MM.1S (cell line): ENCODE measurements around the gene FOS.

Experiments used
- DNase-seq: peaks from one replicate; pipeline ENCODE4 v3.0.0-alpha.2; 2015
- H2AFZ ChIP-seq: fragments of 300-600 bp; sonication (generic); 2 replicates; pipeline ENCODE4 v1.6.0; 2016; ENCODE audit warnings: antibody characterized with exemption, low read length
- H3F3A ChIP-seq: fragments of 300-600 bp; sonication (generic); 2 replicates; pipeline ENCODE4 v1.6.1; 2016; ENCODE audit warnings: mild to moderate bottlenecking, antibody characterized with exemption, low read length, moderate library complexity, mixed read lengths; ENCODE audit not compliant: insufficient read depth
- H3K27ac ChIP-seq: fragments of 300-600 bp; sonication (generic); 2 replicates; pipeline ENCODE4 v1.5.1; 2016; ENCODE audit warnings: mild to moderate bottlenecking, low read length
- H3K27me3 ChIP-seq: fragments of 300-600 bp; sonication (generic); replicated peaks from 2 replicates; pipeline ENCODE4 v1.6.0; 2016; ENCODE audit warnings: low read length; ENCODE audit not compliant: insufficient read depth
- H3K36me3 ChIP-seq: fragments of 300-600 bp; sonication (generic); replicated peaks from 2 replicates; pipeline ENCODE4 v1.6.1; 2016; ENCODE audit warnings: mild to moderate bottlenecking, low read length, mixed read lengths; ENCODE audit not compliant: insufficient read depth
- H3K4me1 ChIP-seq: fragments of 300-600 bp; sonication (generic); 2 replicates; pipeline ENCODE4 v1.6.1; 2016; ENCODE audit warnings: low read length, mixed read lengths
- H3K4me2 ChIP-seq: fragments of 300-600 bp; sonication (generic); 2 replicates; pipeline ENCODE4 v1.6.0; 2016; ENCODE audit warnings: low read depth, low read length
- H3K4me3 ChIP-seq: fragments of 300-600 bp; sonication (generic); 2 replicates; pipeline ENCODE4 v1.5.1; 2016; ENCODE audit warnings: low read length, mixed read lengths
- H3K79me2 ChIP-seq: fragments of 300-600 bp; sonication (generic); 2 replicates; pipeline ENCODE4 v1.6.1; 2016; ENCODE audit warnings: mixed run types, low read length, mixed read lengths
- H3K9ac ChIP-seq: fragments of 300-600 bp; sonication (generic); 2 replicates; pipeline ENCODE4 v1.6.1; 2016; ENCODE audit warnings: low read length, mixed read lengths
- H3K9me2 ChIP-seq: fragments of 300-600 bp; sonication (generic); replicated peaks from 2 replicates; pipeline ENCODE4 v1.6.1; 2016; ENCODE audit warnings: mild to moderate bottlenecking, low read length, mixed read lengths; ENCODE audit not compliant: insufficient read depth
- H3K9me3 ChIP-seq: fragments of 300-600 bp; sonication (generic); replicated peaks from 2 replicates; pipeline ENCODE4 v1.6.1; 2016; ENCODE audit warnings: mild to moderate bottlenecking, low read length, mixed read lengths; ENCODE audit not compliant: insufficient read depth
- H4K20me1 ChIP-seq: fragments of 300-600 bp; sonication (generic); 2 replicates; pipeline ENCODE4 v1.6.1; 2016; ENCODE audit warnings: mild to moderate bottlenecking, low read length, moderate library complexity, mixed read lengths; ENCODE audit not compliant: insufficient read depth
- EZH2 ChIP-seq: fragments of 300-600 bp; sonication (generic); optimal IDR thresholded peaks from 2 replicates; pipeline ENCODE3; 2017; ENCODE audit warnings: low read depth, mild to moderate bottlenecking, antibody characterized with exemption, low read length, mixed read lengths
- EZH2phosphoT487 ChIP-seq: fragments of 300-600 bp; sonication (generic); IDR thresholded peaks from 2 replicates; pipeline ENCODE4 v1.6.1; 2018; ENCODE audit warnings: antibody characterized with exemption, low read length
- TF ChIP-seq, protein P1 (sequence below): fragments of 300-600 bp; sonication (generic); IDR thresholded peaks from 2 replicates; pipeline ENCODE4 v1.5.1; 2016; ENCODE audit warnings: antibody characterized with exemption, low read length, mixed read lengths

Gene FOS

GRCh38 chr14:75277815-75278421 is 710 bp upstream of the FOS start:
- Histone ChIP-seq H2AFZ (no peak overlapping the region), H4K20me1 (no peaks in the 10 kb centered on the region), H3K27ac (peak overlapping the region; percentile 78), H3F3A (0 out of 2 replicates have a peak, but pooled peaks cover 6% of the 10 kb centered on the region), H3K9me2 (no peaks in the 10 kb centered on the region), H3K9me3 (no peaks in the 10 kb centered on the region), H3K4me3 (peak overlapping the region; percentile 75), H3K4me2 (peak overlapping the region; percentile 95), H3K36me3 (no peaks in the 10 kb centered on the region), H3K27me3 (no peaks in the 10 kb centered on the region), H3K9ac (peak overlapping the region; percentile 97), H3K4me1 (peaks cover 6% of the 10 kb centered on the region; the same call in 1 of the 2 replicates), H3K79me2 (no peaks in the 10 kb centered on the region)
- no peak for DNase-seq
- TF ChIP-seq, protein P1, sequence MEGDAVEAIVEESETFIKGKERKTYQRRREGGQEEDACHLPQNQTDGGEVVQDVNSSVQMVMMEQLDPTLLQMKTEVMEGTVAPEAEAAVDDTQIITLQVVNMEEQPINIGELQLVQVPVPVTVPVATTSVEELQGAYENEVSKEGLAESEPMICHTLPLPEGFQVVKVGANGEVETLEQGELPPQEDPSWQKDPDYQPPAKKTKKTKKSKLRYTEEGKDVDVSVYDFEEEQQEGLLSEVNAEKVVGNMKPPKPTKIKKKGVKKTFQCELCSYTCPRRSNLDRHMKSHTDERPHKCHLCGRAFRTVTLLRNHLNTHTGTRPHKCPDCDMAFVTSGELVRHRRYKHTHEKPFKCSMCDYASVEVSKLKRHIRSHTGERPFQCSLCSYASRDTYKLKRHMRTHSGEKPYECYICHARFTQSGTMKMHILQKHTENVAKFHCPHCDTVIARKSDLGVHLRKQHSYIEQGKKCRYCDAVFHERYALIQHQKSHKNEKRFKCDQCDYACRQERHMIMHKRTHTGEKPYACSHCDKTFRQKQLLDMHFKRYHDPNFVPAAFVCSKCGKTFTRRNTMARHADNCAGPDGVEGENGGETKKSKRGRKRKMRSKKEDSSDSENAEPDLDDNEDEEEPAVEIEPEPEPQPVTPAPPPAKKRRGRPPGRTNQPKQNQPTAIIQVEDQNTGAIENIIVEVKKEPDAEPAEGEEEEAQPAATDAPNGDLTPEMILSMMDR, result no peak
- TF ChIP-seq EZH2 (no peak), EZH2phosphoT487 (no peak)

- Histone ChIP-seq H3K4me1 (peaks cover 6% of the 10 kb centered on the region; the same call in 1 of the 2 replicates), H2AFZ (no peak overlapping the region), H4K20me1 (no peaks in the 10 kb centered on the region)
These were observed 630 bp downstream of the FOS start for GRCh38 chr14:75279153-75279762.

DNA sequence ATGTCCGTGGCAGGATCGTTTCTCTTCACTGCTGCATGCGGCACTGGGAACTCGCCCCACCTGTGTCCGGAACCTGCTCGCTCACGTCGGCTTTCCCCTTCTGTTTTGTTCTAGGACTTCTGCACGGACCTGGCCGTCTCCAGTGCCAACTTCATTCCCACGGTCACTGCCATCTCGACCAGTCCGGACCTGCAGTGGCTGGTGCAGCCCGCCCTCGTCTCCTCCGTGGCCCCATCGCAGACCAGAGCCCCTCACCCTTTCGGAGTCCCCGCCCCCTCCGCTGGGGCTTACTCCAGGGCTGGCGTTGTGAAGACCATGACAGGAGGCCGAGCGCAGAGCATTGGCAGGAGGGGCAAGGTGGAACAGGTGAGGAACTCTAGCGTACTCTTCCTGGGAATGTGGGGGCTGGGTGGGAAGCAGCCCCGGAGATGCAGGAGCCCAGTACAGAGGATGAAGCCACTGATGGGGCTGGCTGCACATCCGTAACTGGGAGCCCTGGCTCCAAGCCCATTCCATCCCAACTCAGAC is 1.2 kb downstream of the FOS start:
- Histone ChIP-seq H3K9me3 (no peaks in the 10 kb centered on the region), H3K9me2 (no peaks in the 10 kb centered on the region), H2AFZ (no peak overlapping the region), H3K4me2 (peak overlapping the region; percentile 95), H3K4me1 (peaks cover 6% of the 10 kb centered on the region; the same call in 1 of the 2 replicates), H3K27me3 (no peaks in the 10 kb centered on the region), H4K20me1 (no peaks in the 10 kb centered on the region), H3F3A (0 out of 2 replicates have a peak, but pooled peaks cover 6% of the 10 kb centered on the region), H3K9ac (peak overlapping the region; percentile 92; the same call in 1 of the 2 replicates), H3K36me3 (no peaks in the 10 kb centered on the region), H3K79me2 (no peaks in the 10 kb centered on the region), H3K27ac (no peak overlapping the region), H3K4me3 (peak overlapping the region; percentile 81)
- DNase-seq, result no peak
- TF ChIP-seq, protein P1, result no peak
- TF ChIP-seq EZH2 (no peak), EZH2phosphoT487 (no peak)

More at GRCh38 chr14:75279153-75279762, 630 bp downstream of the FOS start:
- Histone ChIP-seq H3K9ac (peak overlapping the region; percentile 92), H3K9me3 (no peaks in the 10 kb centered on the region), H3K36me3 (no peaks in the 10 kb centered on the region), H3K27me3 (no peaks in the 10 kb centered on the region), H3K4me3 (peak overlapping the region; percentile 81), H3K79me2 (no peaks in the 10 kb centered on the region), H3K27ac (peak overlapping the region; percentile 78; the same call in 1 of the 2 replicates), H3K9me2 (no peaks in the 10 kb centered on the region), H3F3A (0 out of 2 replicates have a peak, but pooled peaks cover 6% of the 10 kb centered on the region), H3K4me2 (peak overlapping the region; percentile 95)
- TF ChIP-seq EZH2 (no peak), EZH2phosphoT487 (no peak)
- TF ChIP-seq, protein P1, result no peak
- no peak for DNase-seq
